Panc1 (cell line): ENCODE results near the gene ENTPD8. TPM values are rescaled to one million over a fixed set of nuclear protein-coding genes. Genes with fewer than 3 reads are reported as not detected.

Experiments
- ATAC-seq: fragments of 200-7000 bp; cut with Tn5 transposase; 2 replicates; pipeline ENCODE4 v1.9.1; 2020; ENCODE audit warnings: mild to moderate bottlenecking, moderate library complexity
- BruUV-seq: library from RNA; stranded (reverse); fragments of 400-500 nt; replicated peaks from 2 replicates; lab custom pipeline; 2021; lab: Mats Ljungman, UMichigan
- CTCF ChIA-PET: fragments of 300-600 bp; sonication (Branson Sonifier 250); formaldehyde crosslinking; loops from one replicate; lab custom pipeline; 2022; ENCODE audit warnings: antibody characterized with exemption; lab: Charles Lee
- POLR2A ChIA-PET: fragments of 300-600 bp; sonication (Branson Sonifier 250); formaldehyde crosslinking; loops from one replicate; lab custom pipeline; 2022; ENCODE audit warnings: antibody characterized with exemption; lab: Charles Lee
- DNase-seq: peaks from one replicate; pipeline ENCODE4 v3.0.0-alpha.2; 2010; ENCODE audit warnings: low read depth, low spot score
- H3K27ac ChIP-seq: 2 replicates; pipeline ENCODE4 v1.5.1; 2011; ENCODE audit warnings: mild to moderate bottlenecking, low read length, inconsistent platforms
- H3K27me3 ChIP-seq: fragments of 200-500 bp; sonication (Bioruptor generic); 2 replicates; pipeline ENCODE4 v1.6.0; 2014; ENCODE audit warnings: low read length, inconsistent platforms; ENCODE audit not compliant: control insufficient read depth, insufficient read depth
- H3K36me3 ChIP-seq: fragments of 200-500 bp; sonication (Bioruptor generic); 2 replicates; pipeline ENCODE4 v1.5.1; 2014; ENCODE audit warnings: inconsistent platforms, mild to moderate bottlenecking, low read length, moderate library complexity; ENCODE audit not compliant: control insufficient read depth, insufficient read depth
- H3K4me1 ChIP-seq: 2 replicates; pipeline ENCODE4 v1.5.1; 2011; ENCODE audit warnings: inconsistent platforms, mild to moderate bottlenecking, low read length, moderate library complexity; ENCODE audit not compliant: control insufficient read depth, insufficient read depth
- H3K4me3 ChIP-seq, 2 experiments: 2 replicates each; pipeline ENCODE4 v1.5.1; 2011 to 2012; ENCODE audit warnings: low read depth in 2 of 2, low read length in 2 of 2, mild to moderate bottlenecking in 2 of 2, inconsistent platforms in 1 of 2, moderate library complexity in 1 of 2
- H3K9me3 ChIP-seq: fragments of 200-500 bp; sonication (Bioruptor generic); 2 replicates; pipeline ENCODE4 v1.5.1; 2014; ENCODE audit warnings: low read depth, mild to moderate bottlenecking, inconsistent platforms, low read length, moderate library complexity; ENCODE audit not compliant: control insufficient read depth, insufficient read depth
- POLR2AphosphoS5 ChIP-seq: IDR thresholded peaks from 2 replicates; pipeline ENCODE4 v1.6.1; 2012; ENCODE audit warnings: mild to moderate bottlenecking, low read depth, low read length, moderate library complexity
- REST ChIP-seq, 2 experiments: IDR thresholded peaks; 2 replicates each; pipeline ENCODE4 v1.6.1; 2011 to 2012; ENCODE audit warnings: low read depth in 2 of 2, control low read depth in 1 of 2, low read length in 1 of 2, mild to moderate bottlenecking in 1 of 2, moderate library complexity in 1 of 2; ENCODE audit not compliant: insufficient read depth in 1 of 2
- SIN3A ChIP-seq: IDR thresholded peaks from 2 replicates; pipeline ENCODE4 v1.6.1; 2012; ENCODE audit warnings: low read depth, mild to moderate bottlenecking, low read length, moderate library complexity, borderline replicate concordance; ENCODE audit not compliant: insufficient read depth
- TCF7L2 ChIP-seq: IDR thresholded peaks from 2 replicates; pipeline ENCODE4 v1.6.1; 2011; ENCODE audit warnings: mild to moderate bottlenecking, low read depth, low read length, inconsistent platforms
- in situ Hi-C: cut with HindIII; loops from 2 replicates; pipeline ENCODE4 v1.10.0; 2016; ENCODE audit warnings: low sequenced_read_pairs, low pct_unique_long_range_greater_than_20kb
- intact Hi-C: fragments of 100-400 bp; cut with micrococcal nuclease; formaldehyde crosslinking; loops from one replicate; pipeline ENCODE4 v1.10.0; 2022; ENCODE audit not compliant: unreplicated experiment
- total RNA-seq: library from RNA; stranded (reverse); gene quantifications from one replicate; pipeline ENCODE4 v1.2.1, GENCODE V29; 2021; ENCODE audit not compliant: unreplicated experiment
- TF ChIP-seq, protein P1 (sequence below): fragments of 450-650 bp; IDR thresholded peaks from 2 replicates; pipeline ENCODE4 v1.5.1; 2017; ENCODE audit warnings: mild to moderate bottlenecking

ENTPD8 gene
- total RNA-seq, 1 experiment from 2014 or later, result 3.9 TPM

DNA sequence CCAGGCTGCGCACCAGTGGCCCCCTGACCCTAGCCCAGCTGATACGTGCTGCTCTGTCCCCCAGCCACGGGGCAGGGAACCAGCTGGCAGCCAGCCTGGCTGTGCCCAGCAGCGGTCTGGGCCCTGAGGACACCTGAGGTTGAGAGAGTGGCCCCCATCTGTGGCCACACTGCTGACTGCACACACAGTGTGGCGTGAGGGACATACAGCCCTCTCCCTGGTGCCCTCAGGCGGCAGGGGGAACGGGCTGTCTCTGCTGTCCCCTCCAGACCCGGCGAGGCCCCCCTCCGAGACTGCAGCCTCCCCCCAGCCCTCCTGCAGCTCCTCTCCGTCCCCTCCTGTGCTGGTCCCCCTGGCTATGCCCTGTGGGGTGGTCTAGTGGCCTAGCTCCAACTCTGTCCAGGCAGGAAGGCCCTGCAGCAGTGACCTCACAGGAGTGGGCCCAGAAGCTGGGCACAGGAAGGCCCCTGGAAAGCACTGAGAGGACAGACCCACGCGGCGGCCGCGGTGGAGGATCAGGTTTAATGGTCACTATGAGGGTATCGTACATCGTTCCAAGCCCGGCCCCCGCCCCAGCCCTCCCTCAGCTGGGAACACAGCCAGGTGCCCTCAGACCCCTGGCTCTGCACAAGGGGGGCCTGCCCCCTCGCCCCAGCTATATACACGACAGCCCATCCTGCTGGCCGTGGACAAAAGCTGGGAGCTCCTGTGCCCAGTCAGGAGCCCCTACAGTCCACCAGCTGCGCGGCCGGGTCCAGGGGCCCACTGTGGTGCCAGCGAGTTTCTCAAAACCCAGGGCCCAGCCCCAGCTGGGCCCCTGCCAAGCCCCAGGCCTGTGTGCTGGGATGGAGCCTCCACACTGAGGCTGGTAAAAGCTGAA, 6.8 kb upstream of the ENTPD8 start:
- TF ChIP-seq TCF7L2 (no peak), SIN3A (no peak), REST (IDR thresholded peaks at IDR 0.05; ENCODE audit: insufficient read depth in 1 of 2, low read depth in 2 of 2, low read length in 1 of 2) (no peak), POLR2AphosphoS5 (no peak)
- TF ChIP-seq, protein P1, sequence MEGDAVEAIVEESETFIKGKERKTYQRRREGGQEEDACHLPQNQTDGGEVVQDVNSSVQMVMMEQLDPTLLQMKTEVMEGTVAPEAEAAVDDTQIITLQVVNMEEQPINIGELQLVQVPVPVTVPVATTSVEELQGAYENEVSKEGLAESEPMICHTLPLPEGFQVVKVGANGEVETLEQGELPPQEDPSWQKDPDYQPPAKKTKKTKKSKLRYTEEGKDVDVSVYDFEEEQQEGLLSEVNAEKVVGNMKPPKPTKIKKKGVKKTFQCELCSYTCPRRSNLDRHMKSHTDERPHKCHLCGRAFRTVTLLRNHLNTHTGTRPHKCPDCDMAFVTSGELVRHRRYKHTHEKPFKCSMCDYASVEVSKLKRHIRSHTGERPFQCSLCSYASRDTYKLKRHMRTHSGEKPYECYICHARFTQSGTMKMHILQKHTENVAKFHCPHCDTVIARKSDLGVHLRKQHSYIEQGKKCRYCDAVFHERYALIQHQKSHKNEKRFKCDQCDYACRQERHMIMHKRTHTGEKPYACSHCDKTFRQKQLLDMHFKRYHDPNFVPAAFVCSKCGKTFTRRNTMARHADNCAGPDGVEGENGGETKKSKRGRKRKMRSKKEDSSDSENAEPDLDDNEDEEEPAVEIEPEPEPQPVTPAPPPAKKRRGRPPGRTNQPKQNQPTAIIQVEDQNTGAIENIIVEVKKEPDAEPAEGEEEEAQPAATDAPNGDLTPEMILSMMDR, result no peak
- Histone ChIP-seq H3K27ac (no peak overlapping the region), H3K9me3 (no peaks in the 10 kb centered on the region), H3K4me3 (no peak overlapping the region), H3K4me1 (peaks cover 9% of the 10 kb centered on the region), H3K27me3 (no peaks in the 10 kb centered on the region), H3K36me3 (no peaks in the 10 kb centered on the region)
- BruUV-seq, result TSS peak; percentile 69
- DNase-seq, result no peak
- ChIA-PET CTCF (no interaction called here), POLR2A (no interaction called here)
- in situ Hi-C loops (no loop called here), intact Hi-C loops (no loop called here)
- ATAC-seq, result peak; percentile 25; the same call in 1 of the 2 replicates

DNA sequence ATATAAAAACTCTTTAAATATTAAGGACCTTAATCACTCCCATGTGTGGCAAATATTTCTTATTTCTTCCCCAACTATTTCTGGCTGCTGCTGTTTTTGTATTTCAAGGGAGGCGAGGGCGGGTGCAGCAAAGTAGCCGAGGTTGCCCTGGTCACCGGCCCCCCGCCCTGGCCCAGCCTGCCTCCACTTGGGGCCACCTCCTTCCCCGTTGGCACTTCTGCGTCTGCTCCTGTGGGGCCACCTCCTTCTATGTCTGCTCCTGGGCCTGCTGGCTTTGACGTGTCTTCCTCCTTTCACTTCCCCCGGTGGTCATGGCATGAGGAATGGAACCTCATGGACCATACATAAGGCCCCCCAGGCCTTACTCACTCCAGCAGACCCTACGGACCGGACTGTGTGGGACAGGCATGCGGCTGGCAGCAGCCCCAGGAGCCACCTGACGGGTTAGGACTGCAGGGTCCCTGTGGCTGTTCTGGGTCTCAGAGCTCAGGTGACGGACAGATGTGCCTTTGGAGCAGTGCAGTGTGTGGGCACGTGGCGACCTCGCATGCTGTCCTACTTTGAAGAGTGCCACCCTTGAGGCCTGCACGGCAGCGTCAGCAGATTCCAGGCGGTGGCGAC, 5.8 kb upstream of the ENTPD8 start:
- in situ Hi-C loops, result no loop called here
- peaks cover 9% of the 10 kb centered on the region for H3K4me1 ChIP-seq
- no peaks in the 10 kb centered on the region for H3K36me3 ChIP-seq
- TF ChIP-seq POLR2AphosphoS5 (no peak), REST (IDR thresholded peaks at IDR 0.05; ENCODE audit: insufficient read depth in 1 of 2, low read depth in 2 of 2, low read length in 1 of 2) (no peak), SIN3A (no peak), TCF7L2 (no peak)
- TF ChIP-seq, protein P1, result no peak
- ChIA-PET POLR2A (no interaction called here), CTCF (no interaction called here)
- 0 out of 2 replicates have a peak, but pooled peaks have one; percentile 19 for ATAC-seq
- H3K9me3 ChIP-seq, result no peaks in the 10 kb centered on the region
- no peak for DNase-seq
- no peak overlapping the region for H3K4me3 ChIP-seq
- H3K27ac ChIP-seq, result no peak overlapping the region
- BruUV-seq, result no TSS peak
- no peaks in the 10 kb centered on the region for H3K27me3 ChIP-seq
- intact Hi-C loops, result no loop called here
